HG03354 (cell line): ENCODE data around the gene MYO5B.

Experiments used
- ATAC-seq: cut with Tn5 transposase; IDR thresholded peaks from one replicate; pipeline ENCODE4 v1.9.1; 2021; ENCODE audit warnings: mild to moderate bottlenecking; ENCODE audit not compliant: unreplicated experiment, poor library complexity, severe bottlenecking

The MYO5B gene

DNA sequence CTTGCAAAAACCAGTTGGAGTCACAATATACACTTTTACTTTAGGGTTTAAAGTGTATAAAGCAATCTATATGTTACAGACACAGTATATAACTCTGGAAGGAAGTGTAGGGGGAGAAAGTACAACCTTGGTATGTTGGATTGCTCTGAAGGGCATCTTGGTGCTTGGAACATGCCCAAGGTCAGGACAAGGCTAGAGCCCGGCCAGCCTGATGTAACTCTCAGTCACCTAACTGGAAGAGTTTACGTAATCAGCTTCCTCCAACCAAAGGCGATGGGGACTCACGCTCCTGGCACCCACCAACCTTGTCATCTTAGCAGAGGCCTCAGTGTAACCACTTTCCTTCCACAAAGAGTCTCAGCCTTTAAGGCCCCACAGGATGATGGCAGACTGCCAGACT, 200.5 kb downstream of the MYO5B start:
- no peak for ATAC-seq

DNA sequence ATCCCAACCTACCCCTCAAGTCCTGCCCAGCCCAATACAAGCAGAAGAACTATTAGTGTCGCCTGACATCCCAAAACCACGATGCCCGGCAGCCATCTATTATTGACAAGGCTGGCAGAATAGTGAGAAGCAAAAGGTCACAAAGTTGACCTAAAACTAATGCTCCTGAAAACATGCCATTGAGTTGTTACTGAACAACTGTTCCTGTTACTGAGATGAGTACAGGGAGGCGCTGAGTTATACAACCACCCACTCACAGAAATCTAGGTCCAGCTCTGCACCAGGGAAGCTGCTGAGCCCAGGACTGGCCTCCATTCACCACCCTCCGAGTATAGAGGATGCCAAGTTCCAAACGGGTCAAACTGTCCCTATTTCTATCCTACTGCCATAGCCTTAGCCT, 201.6 kb downstream of the MYO5B start:
- no peak for ATAC-seq

DNA sequence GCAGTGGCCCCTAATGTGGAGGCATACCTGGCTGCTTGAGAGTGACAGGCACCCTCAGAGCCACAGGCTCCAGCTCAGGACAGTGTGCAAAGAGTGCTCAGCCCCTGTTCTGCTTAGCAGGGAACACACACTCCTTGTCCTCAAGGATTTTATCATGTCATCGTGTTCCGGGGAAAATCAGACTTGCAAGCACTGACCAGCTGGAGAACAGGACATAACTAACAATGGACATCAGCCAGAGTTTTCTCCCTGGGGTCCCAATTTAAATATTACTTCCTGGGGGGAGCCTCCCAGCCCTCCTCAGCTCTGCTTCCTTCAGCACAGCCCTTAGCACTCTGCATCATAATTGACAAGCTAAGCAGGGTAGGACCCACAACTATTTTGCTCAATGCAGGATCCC, 206.2 kb downstream of the MYO5B start:
- no peak for ATAC-seq

DNA sequence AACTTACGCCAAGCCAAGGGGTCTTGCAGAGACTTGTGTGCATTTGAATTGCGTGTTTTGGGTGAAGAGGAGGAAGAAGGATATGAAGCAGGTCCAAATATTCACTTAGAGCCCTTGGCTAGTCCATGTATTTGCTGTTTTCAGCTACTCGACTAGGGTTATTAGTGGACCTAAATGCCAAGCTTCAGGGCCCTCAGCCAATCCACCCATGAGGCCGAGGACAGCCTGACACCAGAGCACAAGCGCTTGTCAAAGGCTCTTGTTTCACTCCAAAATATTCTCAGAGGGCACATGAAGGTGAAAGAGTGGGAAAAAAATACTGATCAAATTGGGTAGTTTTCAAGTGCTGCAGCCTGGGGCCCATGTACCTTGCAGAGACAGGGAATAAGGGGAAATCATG, 206.8 kb downstream of the MYO5B start:
- no peak for ATAC-seq

- ATAC-seq, result no peak
These were observed 209.7 kb downstream of the MYO5B start for GRCh38 chr18:49985236-49985635.

DNA sequence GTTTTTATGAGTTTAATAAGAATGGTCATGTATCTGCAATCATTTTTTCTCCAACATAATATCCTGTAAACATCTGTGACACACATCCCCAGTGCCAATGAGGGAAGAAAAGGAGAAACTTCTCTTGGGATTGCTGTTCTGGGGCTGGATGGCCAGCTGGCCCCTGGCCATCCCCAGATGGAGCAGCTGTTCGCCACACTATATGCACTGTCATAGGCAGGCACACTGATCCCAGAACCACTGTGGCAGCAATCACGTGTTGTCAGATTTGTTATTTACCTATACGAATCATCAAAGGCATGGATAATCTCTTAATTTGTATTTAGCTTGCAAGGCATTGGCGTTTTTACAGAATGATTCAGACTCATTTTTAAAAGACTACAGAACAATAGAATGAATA, 214.1 kb downstream of the MYO5B start:
- no peak for ATAC-seq

DNA sequence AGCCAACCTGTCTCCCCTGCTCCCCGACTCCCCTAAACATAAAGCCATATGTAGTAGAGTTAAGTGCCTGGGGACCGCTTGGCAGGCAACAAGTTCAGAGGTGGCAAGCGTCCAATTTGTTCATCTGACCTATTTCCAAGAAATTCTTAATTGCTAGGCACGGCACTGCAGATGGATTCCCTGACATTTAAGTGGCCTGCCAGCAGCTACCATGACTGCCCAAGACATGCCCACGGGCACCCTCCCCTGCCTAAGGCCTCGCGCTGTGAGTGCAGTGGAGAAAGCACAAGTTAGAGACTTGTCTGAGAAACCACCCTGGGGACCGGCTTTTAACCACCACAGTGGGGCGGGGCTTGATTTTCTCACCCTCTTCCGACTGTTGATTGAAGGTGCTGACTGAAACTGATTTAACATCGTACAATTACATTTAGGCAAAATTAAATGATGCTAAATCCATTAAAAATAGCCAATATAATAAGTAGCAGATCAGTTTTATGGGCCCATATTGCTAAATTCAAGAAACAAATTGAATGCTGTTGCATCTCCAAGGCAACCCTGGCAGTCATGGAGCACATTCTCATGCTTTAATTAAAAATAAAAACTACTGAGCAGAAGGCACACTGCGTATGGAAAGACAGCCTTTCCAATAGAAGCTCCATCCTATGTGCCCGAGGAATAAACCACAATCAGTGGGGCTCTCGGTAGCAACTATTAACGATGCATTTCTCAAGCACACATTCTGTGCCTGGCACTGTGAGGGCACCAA, 218.0 kb downstream of the MYO5B start:
- ATAC-seq, result no peak

DNA sequence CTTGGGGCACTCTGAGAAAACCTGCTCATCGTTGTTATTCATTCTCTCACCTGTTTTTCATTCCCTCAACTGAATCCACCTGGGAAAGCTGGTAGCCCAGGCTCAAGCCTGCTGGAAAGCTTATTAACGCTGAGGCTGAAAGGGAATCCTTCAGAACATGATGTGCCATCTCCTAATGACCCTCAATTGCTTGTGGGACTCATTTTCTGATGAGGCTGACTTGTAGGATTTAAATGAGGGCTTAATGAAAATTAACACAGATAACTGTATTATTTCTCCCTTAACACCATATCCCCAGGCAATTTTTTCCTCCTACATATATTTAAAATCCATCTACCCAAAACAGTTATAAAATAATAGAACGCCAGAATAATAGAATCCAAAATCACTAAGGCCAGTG, 218.9 kb downstream of the MYO5B start:
- ATAC-seq, result no peak

GRCh38 chr18:49974079-49974478, 220.9 kb downstream of the MYO5B start:
- ATAC-seq, result no peak

DNA sequence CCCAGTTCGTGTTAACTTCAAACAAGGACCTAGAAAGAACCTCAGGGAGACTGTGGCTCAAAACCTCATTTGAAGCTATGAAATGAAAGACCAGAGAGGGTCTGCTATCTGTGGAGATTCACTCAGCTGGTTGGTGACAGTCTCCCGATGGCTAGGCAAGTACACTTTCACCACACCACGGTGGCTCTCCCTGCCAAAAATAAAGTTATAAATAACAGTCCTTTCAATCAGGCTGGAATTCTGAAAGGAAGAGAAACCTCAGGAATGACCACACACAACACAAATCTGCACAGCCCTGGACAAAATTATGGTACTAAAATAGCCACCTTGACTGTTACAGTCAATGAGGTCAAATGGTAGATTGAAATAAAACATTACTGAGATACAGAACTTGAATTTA, 221.4 kb downstream of the MYO5B start:
- no peak for ATAC-seq

DNA sequence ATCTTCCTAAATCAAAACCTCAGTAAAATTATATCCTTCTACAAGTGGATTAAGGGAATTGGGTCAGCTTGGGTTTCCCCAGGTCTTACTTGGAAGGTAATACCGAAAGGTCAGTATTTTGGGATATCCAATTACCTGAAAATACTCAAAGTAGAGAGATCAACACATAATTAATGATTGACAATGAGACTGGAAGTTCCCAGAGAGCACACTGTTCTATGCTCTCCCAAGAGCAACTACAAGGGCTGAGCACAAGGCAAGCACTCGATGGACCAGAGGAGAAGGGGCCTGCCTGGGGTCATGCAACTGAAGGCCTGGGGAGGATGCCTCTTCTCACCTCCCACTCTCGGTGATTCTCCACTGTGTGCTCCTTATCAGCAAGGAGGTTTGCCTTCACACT, 222.4 kb downstream of the MYO5B start:
- ATAC-seq, result no peak

GRCh38 chr18:49971462-49971861, 223.5 kb downstream of the MYO5B start:
- ATAC-seq, result no peak

DNA sequence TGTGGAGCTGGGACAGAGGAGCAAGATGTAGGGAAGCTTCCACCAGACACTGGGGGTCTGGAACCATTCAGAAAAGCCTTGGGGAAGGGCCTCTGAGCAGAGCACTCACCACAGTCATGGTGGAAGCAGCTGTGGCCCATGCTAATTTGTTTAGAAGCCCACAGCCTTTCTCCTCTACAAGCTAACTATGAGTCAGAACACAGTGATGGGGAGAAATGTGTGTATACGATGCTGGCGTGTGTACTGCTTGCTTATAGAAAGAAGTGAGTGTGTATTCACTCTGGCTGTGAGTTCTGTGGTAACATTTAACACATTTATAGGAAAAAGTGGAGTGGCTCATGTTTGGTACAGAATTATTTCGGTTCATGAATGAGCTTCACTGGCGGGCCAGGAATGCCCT, 224.6 kb downstream of the MYO5B start:
- peak; percentile 79 for ATAC-seq

DNA sequence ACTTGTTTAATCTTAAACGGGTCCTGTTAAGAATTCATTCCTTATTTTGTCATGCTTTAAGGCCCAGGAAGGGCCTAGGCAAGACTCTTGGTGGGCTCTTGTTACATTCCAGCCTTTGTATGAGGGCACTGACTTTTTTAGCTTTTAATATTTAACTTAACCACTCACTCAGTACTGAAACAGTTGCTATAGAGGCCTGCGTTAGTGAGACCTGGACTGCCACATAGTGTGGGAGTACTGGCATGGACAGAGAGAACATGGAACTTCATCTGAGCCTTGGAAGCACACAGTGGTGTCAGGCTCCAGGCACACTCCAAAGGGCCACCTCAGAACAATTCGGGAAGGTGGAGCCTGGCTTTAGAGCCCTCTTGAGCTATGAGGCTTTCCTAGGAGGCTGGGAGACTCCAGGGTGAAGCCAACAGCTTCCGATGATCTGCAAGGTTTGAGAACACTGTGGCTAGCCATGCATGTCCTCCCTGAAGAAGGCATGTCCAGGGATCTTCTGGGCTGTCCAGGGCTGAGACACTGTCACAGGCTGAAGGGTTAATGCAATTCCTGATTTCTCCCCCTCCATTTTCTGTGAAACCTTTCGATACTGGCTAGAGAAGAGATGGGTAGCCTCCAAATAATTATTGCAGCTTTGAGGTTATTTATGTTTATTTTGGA, 226.2 kb downstream of the MYO5B start:
- no peak for ATAC-seq

- ATAC-seq, result no peak
These were observed 227.2 kb downstream of the MYO5B start for GRCh38 chr18:49967636-49968313.

- peak; percentile 88 for ATAC-seq
These were observed 227.8 kb downstream of the MYO5B start for GRCh38 chr18:49967171-49967570.

GRCh38 chr18:49966090-49966489, 228.9 kb downstream of the MYO5B start:
- no peak for ATAC-seq

GRCh38 chr18:49963217-49963616, 231.7 kb downstream of the MYO5B start:
- ATAC-seq, result no peak

DNA sequence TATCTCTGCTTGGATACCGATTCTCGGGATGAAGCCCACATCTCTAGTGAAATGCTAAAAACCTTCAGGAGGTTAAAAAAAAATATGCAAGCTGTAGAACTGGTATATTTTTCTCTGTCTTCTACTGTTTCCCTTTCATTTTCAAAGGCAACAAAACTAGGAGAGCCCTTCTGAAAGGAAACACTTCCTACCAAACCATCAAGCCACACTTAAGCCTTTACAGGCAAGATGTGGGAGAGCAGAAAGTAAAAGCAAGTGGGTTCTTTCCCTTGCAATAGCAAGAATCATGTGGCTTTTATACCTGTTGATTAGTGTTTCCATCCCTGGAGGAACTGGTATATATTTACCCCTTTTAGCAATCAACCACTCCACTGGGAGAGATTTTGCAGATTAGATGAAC, 233.7 kb downstream of the MYO5B start:
- peak; percentile 35 for ATAC-seq

DNA sequence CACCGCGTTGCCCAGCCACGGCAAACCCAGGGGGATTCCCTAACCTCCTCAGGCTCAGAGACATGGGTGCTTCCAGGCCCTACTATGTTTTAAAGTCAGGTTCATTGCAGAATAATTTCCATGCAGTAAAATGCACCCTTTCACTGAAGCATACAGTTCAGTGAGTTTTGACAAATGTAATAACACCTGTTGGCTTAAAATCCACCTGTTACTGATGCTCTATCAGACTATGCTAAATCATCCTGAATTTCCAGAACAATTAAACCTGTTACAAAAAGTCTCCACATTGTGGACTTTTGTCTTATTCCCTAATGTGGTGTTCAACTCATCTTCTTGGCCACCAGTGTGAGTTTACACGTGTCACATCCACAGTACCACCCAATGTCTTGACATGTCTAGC, 234.6 kb downstream of the MYO5B start:
- no peak for ATAC-seq

GRCh38 chr18:49959176-49959575, 235.8 kb downstream of the MYO5B start:
- ATAC-seq, result peak; percentile 85
